B cell (primary cell): ENCODE results near the gene SMCO2.

ENCODE experiments used
- CTCF ChIP-seq: fragments of 200-600 bp; IDR thresholded peaks from one replicate; pipeline ENCODE4 v1.8.0; 2022; ENCODE audit warnings: antibody characterized with exemption, mild to moderate bottlenecking
- EZH2 ChIP-seq: IDR thresholded peaks from 2 replicates; pipeline ENCODE4 v1.6.1; 2012; ENCODE audit warnings: borderline replicate concordance, low read depth, mild to moderate bottlenecking, moderate library complexity, low read length; ENCODE audit not compliant: insufficient read depth, poor library complexity, severe bottlenecking

GRCh38 chr12:27451036-27451825 lies 4.7 kb downstream of the SMCO2 start:
- TF ChIP-seq CTCF: no peak
- TF ChIP-seq EZH2: no peak
